Activated T-helper 2 cell treated with anti-CD3 and anti-CD28 coated beads, Interferon-gamma antibody, Interleukin-2, Interleukin-4, amounts not matched to agents 10 μg/mL and 5 μg/mL and 100 μg/mL, durations not matched to agents 14 hours and 24 hours and 36 hours (primary cell): ENCODE results near the gene PDE4B. TPM values are rescaled to one million over a fixed set of nuclear protein-coding genes. Genes with fewer than 3 reads are reported as not detected.
"Not testable (repeated sequence)": the region's sequence is repeated elsewhere in the genome, so short reads cannot be mapped to it uniquely, and the experiment has no call there.

Source experiments
- DNase-seq: peaks from one replicate; pipeline ENCODE4 v3.0.0; 2021; ENCODE audit warnings: low spot score
- H3K27ac Mint-ChIP-seq: one replicate; pipeline ENCODE4 v1.8.0; 2021; ENCODE audit warnings: mixed read lengths
- H3K27me3 Mint-ChIP-seq: one replicate; pipeline ENCODE4 v1.8.0; 2021; ENCODE audit warnings: low read depth, mixed read lengths
- H3K36me3 Mint-ChIP-seq: one replicate; pipeline ENCODE4 v1.8.0; 2021; ENCODE audit warnings: low read depth, mixed read lengths
- H3K4me1 Mint-ChIP-seq: one replicate; pipeline ENCODE4 v1.8.0; 2021; ENCODE audit warnings: low read depth, mixed read lengths
- H3K4me3 Mint-ChIP-seq: one replicate; pipeline ENCODE4 v1.8.0; 2021; ENCODE audit warnings: low read depth, mild to moderate bottlenecking, moderate library complexity, mixed read lengths
- H3K9me3 Mint-ChIP-seq: one replicate; pipeline ENCODE4 v1.8.0; 2021; ENCODE audit warnings: mixed read lengths
- intact Hi-C: fragments of 100-400 bp; cut with micrococcal nuclease; formaldehyde crosslinking; loops from one replicate; pipeline ENCODE4 v1.15.1; 2023
- total RNA-seq: library from RNA; stranded (reverse); gene quantifications from 2 replicates; pipeline ENCODE4 v1.2.3, GENCODE V29; 2022

PDE4B gene
- total RNA-seq, 1 donor from 2014 or later, result 14.0 TPM

DNA sequence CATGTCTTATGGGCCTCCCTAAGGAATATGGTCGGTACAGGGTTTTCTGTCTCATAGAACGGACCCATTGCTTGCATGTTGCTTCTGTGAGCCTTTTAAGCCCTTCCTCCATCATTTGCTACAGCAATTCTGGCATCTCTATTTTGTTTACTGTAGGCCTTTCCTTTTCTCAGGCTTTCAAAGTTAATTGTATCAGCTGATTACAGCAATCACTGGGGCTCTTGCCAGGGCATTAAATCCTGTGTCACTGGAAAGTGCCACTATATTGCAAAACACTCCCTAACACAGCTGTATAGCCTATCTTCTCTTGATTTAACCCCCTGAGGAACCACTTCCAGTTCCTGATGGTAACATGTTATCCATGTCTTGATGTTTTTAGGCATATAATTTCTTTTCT is 156.5 kb downstream of the PDE4B start:
- Mint-ChIP-seq H3K27me3 (peaks cover 6% of the 10 kb centered on the region), H3K4me3 (no peak overlapping the region), H3K4me1 (peaks cover 7% of the 10 kb centered on the region), H3K9me3 (no peaks in the 10 kb centered on the region), H3K27ac (no peak overlapping the region), H3K36me3 (no peaks in the 10 kb centered on the region)
- intact Hi-C loops, result no loop called here
- DNase-seq, result no peak

DNA sequence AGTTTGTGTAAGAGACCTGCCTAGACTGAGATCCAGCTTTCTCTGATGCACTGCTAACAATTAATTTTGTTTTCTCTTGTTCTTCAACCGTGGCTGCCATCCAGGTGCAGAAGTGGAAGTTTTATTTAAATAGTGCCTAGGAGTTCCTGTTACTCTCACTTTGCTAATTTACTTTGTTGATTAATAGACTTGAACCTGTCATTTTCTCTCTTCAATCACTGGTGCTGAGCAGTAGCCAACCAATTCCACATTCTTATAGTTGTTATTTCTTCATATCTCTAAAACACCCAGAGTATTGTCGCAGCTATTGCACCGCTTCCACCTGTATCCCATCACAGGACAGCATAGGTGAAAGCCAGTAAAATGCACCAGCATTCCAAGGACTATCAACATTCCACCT is 157.2 kb downstream of the PDE4B start:
- Mint-ChIP-seq H3K4me1 (peaks cover 7% of the 10 kb centered on the region), H3K27ac (no peak overlapping the region), H3K9me3 (no peaks in the 10 kb centered on the region), H3K27me3 (peaks cover 3% of the 10 kb centered on the region), H3K36me3 (no peaks in the 10 kb centered on the region), H3K4me3 (no peak overlapping the region)
- intact Hi-C loops, result loop anchor here (5.0 to 10.0 kb wide), 3 partner anchors 138 to 775 kb away; no protein-coding TSS in a partner anchor
- no peak for DNase-seq

DNA sequence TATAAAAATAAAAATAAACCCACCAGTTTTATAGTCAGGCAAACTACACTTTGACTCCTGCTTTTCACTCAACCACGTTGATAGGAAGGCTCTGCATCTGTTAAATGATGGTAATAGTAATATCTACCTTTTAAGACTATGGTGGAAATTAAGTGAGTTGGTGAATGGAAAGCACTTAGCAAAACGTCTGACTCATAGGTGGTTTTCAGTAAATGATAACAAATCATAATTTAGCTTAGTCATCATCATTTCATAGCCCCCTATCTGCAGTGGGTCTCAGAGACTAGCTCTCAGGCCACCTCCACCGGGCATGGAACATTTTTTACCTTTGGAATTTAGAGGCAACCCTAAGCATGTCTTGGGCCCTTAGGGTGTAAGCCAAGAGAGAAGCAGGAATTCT is 160.0 kb downstream of the PDE4B start:
- Mint-ChIP-seq H3K27me3 (peaks cover 3% of the 10 kb centered on the region), H3K36me3 (no peaks in the 10 kb centered on the region), H3K4me3 (no peak overlapping the region), H3K4me1 (peaks cover 7% of the 10 kb centered on the region), H3K9me3 (no peaks in the 10 kb centered on the region), H3K27ac (no peak overlapping the region)
- intact Hi-C loops, result loop anchor here (5.0 to 10.0 kb wide), 3 partner anchors 140 to 772 kb away; no protein-coding TSS in a partner anchor
- DNase-seq, result no peak

DNA sequence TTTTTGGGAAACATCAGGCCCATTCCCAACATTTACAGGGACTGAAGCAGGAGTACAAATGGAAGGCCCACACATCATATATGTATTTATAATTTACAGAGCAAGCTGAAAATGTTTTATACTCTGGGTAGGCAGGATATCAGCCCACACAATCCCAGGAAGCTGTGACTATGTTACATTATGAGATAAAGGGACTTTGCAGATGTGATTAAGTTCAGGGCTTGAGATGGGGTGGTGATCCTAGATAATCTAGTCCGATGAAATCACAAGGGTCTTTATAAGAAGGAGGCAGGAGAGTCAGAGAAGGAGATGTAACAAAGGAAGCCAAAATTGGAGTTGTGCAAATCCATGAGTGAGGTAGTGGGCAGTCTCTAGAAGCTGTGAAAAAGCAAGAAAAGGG is 160.5 kb downstream of the PDE4B start:
- no peak for DNase-seq
- Mint-ChIP-seq H3K27me3 (peaks cover 3% of the 10 kb centered on the region), H3K9me3 (no peaks in the 10 kb centered on the region), H3K4me1 (peaks cover 7% of the 10 kb centered on the region), H3K4me3 (no peak overlapping the region), H3K36me3 (no peaks in the 10 kb centered on the region), H3K27ac (no peak overlapping the region)
- intact Hi-C loops, result loop anchor here (5.0 to 10.0 kb wide), 3 partner anchors 141 to 772 kb away; no protein-coding TSS in a partner anchor

DNA sequence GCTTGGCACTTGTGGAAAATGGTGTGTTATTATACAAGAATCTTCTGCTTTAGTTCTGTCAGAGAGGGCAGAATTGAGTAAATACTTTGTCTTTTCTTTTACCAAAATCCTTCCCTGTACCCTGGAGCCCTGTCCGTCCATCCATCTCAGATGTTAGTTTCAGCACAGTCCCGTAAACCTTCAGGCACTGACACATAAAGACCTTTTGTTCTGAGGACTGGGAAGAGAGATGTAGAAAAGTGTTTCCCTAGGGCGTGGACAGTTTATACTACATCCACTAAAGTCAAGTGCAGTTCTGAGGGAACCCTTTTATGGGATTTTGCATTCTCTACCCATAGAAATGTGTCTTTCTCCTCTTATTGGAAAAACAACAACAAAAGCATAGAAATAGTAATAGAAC is 162.4 kb downstream of the PDE4B start:
- H3K4me3 Mint-ChIP-seq, result no peak overlapping the region
- H3K9me3 Mint-ChIP-seq, result no peaks in the 10 kb centered on the region
- no peak for DNase-seq
- H3K27ac Mint-ChIP-seq, result no peak overlapping the region
- no peaks in the 10 kb centered on the region for H3K36me3 Mint-ChIP-seq
- H3K27me3 Mint-ChIP-seq, result peaks cover 3% of the 10 kb centered on the region
- peaks cover 9% of the 10 kb centered on the region for H3K4me1 Mint-ChIP-seq
- intact Hi-C loops, result loop anchor here (10.0 kb wide), 2 partner anchors 400 to 770 kb away; no protein-coding TSS in a partner anchor

DNA sequence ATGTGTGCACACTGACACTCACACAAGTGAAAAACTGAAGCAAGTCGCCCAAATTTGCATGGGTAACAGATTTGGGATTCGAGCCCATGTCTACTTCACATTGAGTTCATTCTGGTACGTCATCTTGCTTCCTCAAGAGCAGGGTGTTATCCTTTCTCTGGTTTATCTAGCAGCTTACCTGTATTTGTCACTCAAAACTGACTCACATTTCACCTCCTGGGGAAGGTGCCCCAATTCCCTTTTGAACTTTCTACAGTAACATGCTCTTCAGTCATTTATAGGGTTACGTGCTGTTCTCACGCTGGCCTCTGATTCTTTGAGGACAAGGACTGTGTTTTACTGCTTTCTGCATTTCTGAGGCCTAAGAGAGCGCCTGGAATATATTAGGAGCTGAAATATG is 162.8 kb downstream of the PDE4B start:
- no peak overlapping the region for H3K27ac Mint-ChIP-seq
- intact Hi-C loops, result loop anchor here (10.0 kb wide), 2 partner anchors 399 to 769 kb away; no protein-coding TSS in a partner anchor
- no peaks in the 10 kb centered on the region for H3K9me3 Mint-ChIP-seq
- no peaks in the 10 kb centered on the region for H3K36me3 Mint-ChIP-seq
- H3K4me3 Mint-ChIP-seq, result no peak overlapping the region
- no peak for DNase-seq
- peaks cover 12% of the 10 kb centered on the region for H3K4me1 Mint-ChIP-seq
- peaks cover 3% of the 10 kb centered on the region for H3K27me3 Mint-ChIP-seq

DNA sequence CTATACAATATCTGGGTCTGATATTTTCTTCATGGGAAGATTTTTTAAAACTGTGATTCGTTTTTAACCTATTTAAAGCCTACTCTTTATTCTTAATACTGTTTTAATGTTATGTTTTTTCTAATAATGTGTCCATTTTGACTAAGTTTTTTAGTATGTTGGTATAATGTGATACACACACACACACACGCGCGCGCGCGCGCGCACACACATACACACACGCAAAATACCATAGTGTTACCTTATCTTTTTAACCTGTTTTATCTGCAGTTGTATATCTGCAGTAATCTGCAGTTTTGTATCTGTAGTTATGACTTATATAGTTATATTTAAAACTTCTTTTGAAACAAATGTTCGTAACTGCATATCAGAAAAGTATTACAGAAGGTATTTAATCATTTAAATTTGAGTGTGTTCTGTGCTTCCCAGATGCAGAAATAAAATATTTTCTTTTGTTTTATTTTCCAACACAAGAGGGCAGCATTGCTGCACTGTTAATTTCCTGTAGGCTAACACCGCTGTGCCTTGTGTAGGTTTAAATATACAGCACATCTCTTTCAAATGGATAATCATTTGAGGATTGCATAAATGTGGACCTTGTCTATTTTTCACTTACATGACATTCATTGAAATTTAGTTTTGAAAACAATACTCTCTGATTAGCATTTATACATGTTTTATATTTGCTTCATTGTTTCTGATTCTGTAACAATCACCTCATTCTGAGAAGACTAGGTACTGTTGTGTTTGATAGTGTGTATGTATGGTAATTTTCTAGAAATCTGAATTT is 166.1 kb downstream of the PDE4B start:
- no peak overlapping the region for H3K27ac Mint-ChIP-seq

DNA sequence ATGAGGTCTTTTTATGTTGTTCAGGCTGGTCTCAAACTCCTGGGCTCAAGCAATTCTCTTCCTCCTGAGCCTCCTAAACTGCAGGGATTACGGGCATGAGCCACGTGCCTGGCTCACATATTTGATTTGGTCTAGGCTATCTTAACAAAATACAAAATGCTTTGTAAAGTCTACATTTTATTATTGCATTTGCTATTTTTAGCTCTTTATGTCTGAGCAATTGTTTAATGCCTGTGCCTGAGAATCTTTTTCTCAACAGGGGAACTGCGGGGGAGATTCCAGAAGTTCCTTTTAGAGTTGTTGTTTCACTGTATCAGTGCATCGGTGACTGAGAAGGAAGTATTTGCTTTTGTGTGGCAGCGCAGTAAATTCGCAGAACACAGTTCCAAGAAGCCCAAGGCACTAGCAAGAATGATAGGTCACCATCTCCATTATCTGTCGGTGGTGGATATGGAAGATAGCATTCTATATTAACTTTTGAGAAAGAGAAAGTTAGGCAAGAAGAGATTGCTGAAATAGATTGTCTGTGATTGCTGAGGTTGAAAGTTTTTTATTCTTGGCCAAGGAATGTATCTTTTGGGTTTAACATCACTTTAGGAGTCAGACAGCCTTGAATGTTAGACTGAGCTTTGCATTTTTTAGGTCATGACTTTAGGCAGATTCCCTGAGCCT is 167.3 kb downstream of the PDE4B start:
- Mint-ChIP-seq H3K4me3 (no peak overlapping the region), H3K27ac (no peak overlapping the region), H3K4me1 (peaks cover 5% of the 10 kb centered on the region), H3K9me3 (no peaks in the 10 kb centered on the region), H3K36me3 (no peaks in the 10 kb centered on the region), H3K27me3 (peaks cover 11% of the 10 kb centered on the region)
- intact Hi-C loops, result loop anchor here (2.0 to 10.0 kb wide), 3 partner anchors 395 to 765 kb away; no protein-coding TSS in a partner anchor
- no peak for DNase-seq

More for the DNA sequence above, 166.1 kb downstream of the PDE4B start:
- Mint-ChIP-seq H3K4me1 (peaks cover 5% of the 10 kb centered on the region), H3K36me3 (no peaks in the 10 kb centered on the region), H3K9me3 (no peaks in the 10 kb centered on the region), H3K27me3 (peaks cover 7% of the 10 kb centered on the region), H3K4me3 (no peak overlapping the region)
- intact Hi-C loops, result loop anchor here (1.0 to 10.0 kb wide), 4 partner anchors 284 to 766 kb away; no protein-coding TSS in a partner anchor
- DNase-seq, result no peak

DNA sequence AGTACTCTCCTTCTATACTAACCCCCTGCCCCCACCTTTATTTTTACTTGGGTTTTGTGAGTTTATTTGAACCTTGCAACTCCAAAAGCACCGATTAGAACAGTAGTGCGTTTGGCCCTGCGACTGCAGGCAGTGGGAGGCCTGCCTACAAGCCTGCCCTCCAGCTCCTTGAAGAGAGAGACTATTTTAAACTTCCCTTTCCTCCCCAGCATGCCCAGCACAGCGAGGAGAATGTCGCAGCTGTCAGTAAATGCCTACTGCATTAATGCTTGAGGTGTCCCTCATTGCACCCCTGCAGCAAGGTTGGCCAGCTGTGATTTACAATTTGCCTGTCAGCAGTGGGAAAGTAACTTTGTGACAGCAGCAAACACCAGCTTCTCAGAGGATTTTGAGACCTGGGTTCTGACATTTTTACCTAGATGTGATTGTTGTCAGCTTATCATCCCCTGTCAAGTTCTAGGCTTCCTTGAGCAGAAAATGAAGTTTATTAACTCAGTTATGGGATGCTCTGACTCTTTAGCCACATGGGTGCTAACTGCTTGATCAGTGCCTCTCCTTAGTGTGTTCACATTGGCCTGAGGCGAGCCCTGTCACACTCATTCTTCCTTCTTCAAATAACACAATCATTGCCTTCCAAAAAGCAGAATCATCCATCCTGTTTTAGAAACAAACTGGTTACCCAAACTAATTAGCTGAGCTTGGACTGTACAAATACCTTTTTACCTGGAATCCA is 170.6 kb downstream of the PDE4B start:
- no peaks in the 10 kb centered on the region for H3K9me3 Mint-ChIP-seq
- intact Hi-C loops, result no loop called here
- H3K36me3 Mint-ChIP-seq, result no peaks in the 10 kb centered on the region
- peaks cover 13% of the 10 kb centered on the region for H3K27me3 Mint-ChIP-seq
- H3K4me1 Mint-ChIP-seq, result peaks cover 5% of the 10 kb centered on the region
- no peak overlapping the region for H3K27ac Mint-ChIP-seq
- no peak for DNase-seq
- no peak overlapping the region for H3K4me3 Mint-ChIP-seq

DNA sequence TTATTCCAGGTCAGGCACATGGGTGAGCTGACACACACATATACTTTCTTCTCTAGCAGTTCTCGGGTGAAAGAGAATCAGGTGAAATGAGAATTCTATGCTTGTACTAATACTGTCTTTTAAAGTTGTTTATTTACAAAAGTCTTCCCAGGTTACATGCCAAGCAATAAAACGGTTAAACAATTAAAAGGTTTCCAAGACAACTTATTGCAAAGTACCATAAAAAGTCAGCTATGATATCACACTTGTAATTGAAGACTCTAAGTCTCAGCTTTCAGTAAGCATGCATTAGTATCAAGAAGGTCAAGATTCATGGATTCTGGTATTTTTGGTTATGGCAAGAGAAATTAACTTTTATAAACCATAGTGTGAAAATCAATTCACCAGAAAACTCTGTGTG is 171.4 kb downstream of the PDE4B start:
- Mint-ChIP-seq H3K9me3 (no peaks in the 10 kb centered on the region), H3K4me3 (no peak overlapping the region), H3K27me3 (peaks cover 13% of the 10 kb centered on the region), H3K4me1 (peaks cover 5% of the 10 kb centered on the region), H3K36me3 (no peaks in the 10 kb centered on the region), H3K27ac (no peak overlapping the region)
- intact Hi-C loops, result no loop called here
- no peak for DNase-seq

DNA sequence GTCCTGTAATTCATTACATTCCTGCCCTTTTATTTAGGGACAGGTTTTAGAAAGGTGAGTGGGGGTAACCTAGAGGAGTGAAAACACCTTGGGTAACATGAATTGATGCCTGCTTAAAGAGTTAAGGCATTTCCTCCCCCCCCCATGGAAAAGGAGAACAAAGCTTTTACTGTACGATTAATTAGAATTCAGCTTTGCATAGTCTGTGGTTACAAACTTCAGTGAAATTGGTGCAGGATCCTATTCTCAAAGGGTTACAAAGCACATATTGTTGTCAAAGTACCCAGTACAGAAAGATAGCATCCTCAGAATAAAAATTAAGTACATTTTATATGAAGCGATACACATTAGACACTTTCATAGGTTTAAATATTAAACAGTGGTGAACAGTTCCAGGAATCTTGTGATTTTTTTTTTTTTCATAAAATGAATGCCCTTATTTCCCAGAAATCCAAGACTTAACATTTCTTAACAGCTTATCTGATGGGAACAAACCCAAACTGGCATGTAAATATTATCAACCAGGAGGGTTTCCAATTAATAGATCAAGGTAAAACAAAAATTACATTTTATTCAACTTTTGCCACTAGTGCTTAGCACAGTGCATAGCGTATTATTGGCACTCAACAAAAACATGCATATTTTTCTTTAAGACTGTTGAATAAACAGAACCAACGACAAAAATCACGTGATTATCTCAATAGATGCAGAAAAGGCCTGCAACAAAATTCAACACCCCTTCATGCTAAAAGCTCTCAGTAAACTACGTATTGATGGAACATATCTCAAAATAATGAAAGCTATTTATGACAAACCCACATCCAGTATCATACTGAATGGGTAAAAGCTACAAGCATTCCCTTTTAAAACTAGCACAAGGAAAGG is 172.7 kb downstream of the PDE4B start:
- DNase-seq, result no peak
- Mint-ChIP-seq H3K4me1 (no peaks in the 10 kb centered on the region), H3K36me3 (no peaks in the 10 kb centered on the region), H3K27ac (no peak overlapping the region), H3K4me3 (no peak overlapping the region), H3K27me3 (peaks cover 13% of the 10 kb centered on the region), H3K9me3 (no peaks in the 10 kb centered on the region)
- intact Hi-C loops, result no loop called here

DNA sequence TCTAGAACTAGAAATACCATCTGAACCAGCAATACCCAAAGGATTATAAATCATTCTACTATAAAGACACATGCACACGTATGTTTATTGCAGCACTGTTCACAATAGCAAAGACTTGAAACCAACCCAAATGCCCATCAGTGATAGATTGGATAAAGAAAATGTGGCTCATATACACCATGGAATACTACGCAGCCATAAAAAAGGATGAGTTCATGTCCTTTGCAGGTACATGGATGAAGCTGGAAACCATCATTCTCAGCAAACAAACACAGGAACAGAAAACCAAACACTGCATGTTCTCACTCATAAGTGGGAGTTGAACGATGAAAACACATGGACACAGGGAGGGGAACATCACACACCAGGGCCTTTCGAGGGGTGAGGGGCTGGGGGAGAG is 174.8 kb downstream of the PDE4B start:
- intact Hi-C loops, H3K9me3 Mint-ChIP-seq: not testable (repeated sequence)

More for the DNA sequence above, 174.8 kb downstream of the PDE4B start:
- not testable (repeated sequence) for H3K4me1 Mint-ChIP-seq, H3K27ac Mint-ChIP-seq, H3K4me3 Mint-ChIP-seq, DNase-seq, H3K36me3 Mint-ChIP-seq
- peaks cover 12% of the 10 kb centered on the region for H3K27me3 Mint-ChIP-seq
